GM04503 (cell line): ENCODE data around the gene POLD1.

ENCODE experiments used
- DNase-seq: peaks from one replicate; pipeline ENCODE4 v3.0.0-alpha.2; 2012; ENCODE audit warnings: low read depth

POLD1 gene

GRCh38 chr19:50466706-50467039 is 82.5 kb downstream of the POLD1 start:
- DNase-seq: no peak

GRCh38 chr19:50467566-50467965 is 83.4 kb downstream of the POLD1 start:
- no peak for DNase-seq
